ENCODE results near the gene CYB561D1.
A peak's percentile ranks its signal among the peaks of the same experiment; 100 is the strongest.

Gene CYB561D1

DNA sequence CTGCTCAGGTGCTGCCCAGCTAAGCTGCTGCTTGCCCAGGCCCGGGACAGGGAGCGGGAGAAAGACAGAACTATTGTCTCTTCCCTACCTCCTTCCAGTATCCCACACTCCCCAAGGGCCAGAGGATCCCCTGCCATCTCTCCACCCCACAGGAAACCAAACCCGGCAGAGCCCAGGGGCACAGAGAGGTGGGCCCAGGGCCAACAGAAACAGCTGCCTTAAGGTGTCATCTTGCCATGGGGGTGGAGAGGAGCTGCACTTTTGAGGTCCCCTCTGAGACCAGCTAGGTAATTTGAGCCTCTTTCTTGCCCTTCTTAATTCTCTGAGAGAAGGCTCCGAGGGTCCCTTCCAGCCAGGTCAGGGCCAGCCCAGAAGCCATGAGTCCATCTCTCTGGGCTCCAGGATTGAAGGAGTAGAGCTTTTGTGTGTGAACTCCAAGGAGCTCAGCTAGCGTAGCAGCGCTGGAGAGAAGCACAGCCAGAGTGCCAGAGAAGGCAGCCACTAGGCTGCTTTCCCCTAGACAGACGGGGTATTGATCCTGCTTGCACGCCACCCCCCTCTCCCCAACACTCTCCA lies 36.1 kb downstream of the CYB561D1 start:
- TF ChIP-seq SP1 (IDR thresholded peaks at IDR 0.05) (no peak), SUZ12 (IDR thresholded peaks at IDR 0.05) (no peak), PKNOX1 (IDR thresholded peaks at IDR 0.05) (no peak), FOXM1 (IDR thresholded peaks at IDR 0.05; ENCODE audit: borderline replicate concordance) (no peak), ZNF384 (IDR thresholded peaks at IDR 0.05) (no peak), ARNT (IDR thresholded peaks at IDR 0.05) (no peak)
- no peak for DNase-seq (ENCODE audit: extremely low spot score)
- ChIA-PET CTCF (interaction anchor here (0.5 to 5.5 kb wide), 13 partner anchors 10 to 283 kb away, joined by 3 to 50 read pairs (median 4); partner anchors contain the start of genes AMIGO1 and CYB561D1), POLR2A (interaction anchor here (0.6 to 2.9 kb wide), 9 partner anchors 14 to 430 kb away, joined by 3 to 9 read pairs (median 4); partner anchors contain the start of genes ATXN7L2, CYB561D1, GNAI3 and PSMA5)

DNA sequence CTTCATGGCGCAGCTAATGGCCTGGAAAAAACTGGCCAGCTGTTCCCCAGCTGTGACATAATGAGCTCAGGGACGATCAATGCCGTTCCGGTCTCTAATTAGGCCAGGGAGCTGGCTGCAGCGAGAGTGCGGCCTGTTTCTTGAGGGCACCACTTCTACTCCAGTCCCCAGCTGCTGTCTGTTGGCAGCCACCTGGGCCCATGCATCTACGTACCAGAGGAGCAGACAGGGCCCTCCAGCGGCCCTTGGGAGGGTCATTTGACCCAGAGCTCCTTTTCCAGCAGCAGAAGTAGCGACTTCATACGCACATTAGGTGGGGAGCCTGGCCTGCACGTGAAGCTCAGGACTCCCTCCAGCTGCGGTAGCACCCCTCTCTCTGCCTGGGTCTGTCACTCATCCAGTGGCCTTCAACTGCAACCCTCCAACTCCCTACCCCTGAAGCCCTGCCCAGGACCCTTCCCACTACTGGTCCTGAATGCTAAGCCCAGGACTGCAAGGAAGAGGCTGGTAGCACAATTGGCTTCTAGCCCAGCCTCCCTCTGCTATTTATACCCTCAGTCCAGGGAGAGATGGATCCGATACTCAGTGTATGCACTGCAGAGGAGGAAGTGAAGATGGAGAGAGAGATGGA lies 36.7 kb downstream of the CYB561D1 start:
- POLR2A ChIA-PET = interaction anchor here (1.1 to 2.9 kb wide), 7 partner anchors 14 to 248 kb away, joined by 3 to 9 read pairs (median 4); partner anchors contain the start of genes ATXN7L2, CYB561D1, GNAI3 and PSMA5
- DNase-seq (ENCODE audit: extremely low spot score) = no peak
- no peak for TF ChIP-seq SUZ12 (IDR thresholded peaks at IDR 0.05)
- TF ChIP-seq LEF1 (IDR thresholded peaks at IDR 0.05; ENCODE audit: borderline replicate concordance) = no peak
- no peak for TF ChIP-seq L3MBTL2 (conservative IDR thresholded peaks at IDR 0.05)
- no peak for TF ChIP-seq HDGF (IDR thresholded peaks at IDR 0.05; ENCODE audit: borderline replicate concordance)
- no peak for TF ChIP-seq ELF4 (IDR thresholded peaks at IDR 0.05)
- TF ChIP-seq FOXA1 (IDR thresholded peaks at IDR 0.05) = no peak
- TF ChIP-seq TARDBP (IDR thresholded peaks at IDR 0.05) = no peak
- TF ChIP-seq SP1 (IDR thresholded peaks at IDR 0.05) = no peak
- TF ChIP-seq ARNT (IDR thresholded peaks at IDR 0.05) = no peak
- TF ChIP-seq NFRKB (IDR thresholded peaks at IDR 0.05) = no peak
- TF ChIP-seq BHLHE40 (IDR thresholded peaks at IDR 0.05; ENCODE audit: borderline replicate concordance) = no peak
- no peak for TF ChIP-seq FOXK2 (IDR thresholded peaks at IDR 0.05)
- no peak for TF ChIP-seq PKNOX1 (IDR thresholded peaks at IDR 0.05)
- TF ChIP-seq CTBP1 (IDR thresholded peaks at IDR 0.05; ENCODE audit: borderline replicate concordance) = no peak
- CTCF ChIA-PET = interaction anchor here (0.5 to 5.5 kb wide), 11 partner anchors 8 to 283 kb away, joined by 3 to 50 read pairs (median 4); partner anchors contain the start of genes AMIGO1 and CYB561D1

DNA sequence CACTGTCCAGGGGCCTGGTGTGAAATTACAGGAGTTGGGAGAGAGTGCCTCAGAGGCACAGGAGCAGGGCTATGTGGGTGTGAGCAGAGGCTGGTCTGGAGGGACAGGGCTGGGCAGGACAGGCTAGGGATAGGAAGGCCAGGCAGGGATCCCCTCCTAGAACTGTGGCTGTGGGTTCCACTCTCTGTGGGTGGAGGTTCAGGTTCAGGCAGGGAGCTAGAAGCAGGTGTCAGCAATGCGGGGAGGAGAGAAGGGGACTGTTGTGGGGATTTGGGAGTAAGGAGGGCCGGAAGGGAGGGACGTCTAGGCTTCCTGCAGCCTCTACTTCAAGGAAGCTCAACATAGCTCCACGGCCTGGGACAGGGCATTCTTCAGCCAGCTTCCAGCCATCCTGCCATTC lies 37.5 kb downstream of the CYB561D1 start:
- POLR2A ChIA-PET = interaction anchor here (1.2 to 2.9 kb wide), 6 partner anchors 22 to 133 kb away, joined by 4 to 13 read pairs (median 8); partner anchors contain the start of genes AMIGO1, CYB561D1, PSMA5 and SORT1
- CTCF ChIA-PET = interaction anchor here (0.7 to 5.5 kb wide), 16 partner anchors 8 to 267 kb away, joined by 3 to 115 read pairs (median 9); partner anchors contain the start of genes AMIGO1 and CYB561D1
- no peak for TF ChIP-seq ELF4 (IDR thresholded peaks at IDR 0.05)
- no peak for TF ChIP-seq SUZ12 (IDR thresholded peaks at IDR 0.05)
- TF ChIP-seq ZNF384 (IDR thresholded peaks at IDR 0.05) = no peak
- no peak for TF ChIP-seq FOXM1 (IDR thresholded peaks at IDR 0.05; ENCODE audit: borderline replicate concordance)
- TF ChIP-seq CTBP1 (IDR thresholded peaks at IDR 0.05; ENCODE audit: borderline replicate concordance) = no peak
- TF ChIP-seq TARDBP (IDR thresholded peaks at IDR 0.05) = no peak
- TF ChIP-seq LEF1 (IDR thresholded peaks at IDR 0.05; ENCODE audit: borderline replicate concordance) = no peak
- TF ChIP-seq BHLHE40 (IDR thresholded peaks at IDR 0.05; ENCODE audit: borderline replicate concordance) = no peak
- no peak for TF ChIP-seq L3MBTL2 (conservative IDR thresholded peaks at IDR 0.05)
- no peak for TF ChIP-seq ARNT (IDR thresholded peaks at IDR 0.05)
- TF ChIP-seq SP1 (IDR thresholded peaks at IDR 0.05) = no peak
- TF ChIP-seq FOXK2 (IDR thresholded peaks at IDR 0.05) = no peak
- no peak for TF ChIP-seq HDGF (IDR thresholded peaks at IDR 0.05; ENCODE audit: borderline replicate concordance)
- no peak for TF ChIP-seq FOXA1 (IDR thresholded peaks at IDR 0.05)
- no peak for TF ChIP-seq NFRKB (IDR thresholded peaks at IDR 0.05)
- TF ChIP-seq PKNOX1 (IDR thresholded peaks at IDR 0.05) = no peak
- DNase-seq (ENCODE audit: extremely low spot score) = no peak

DNA sequence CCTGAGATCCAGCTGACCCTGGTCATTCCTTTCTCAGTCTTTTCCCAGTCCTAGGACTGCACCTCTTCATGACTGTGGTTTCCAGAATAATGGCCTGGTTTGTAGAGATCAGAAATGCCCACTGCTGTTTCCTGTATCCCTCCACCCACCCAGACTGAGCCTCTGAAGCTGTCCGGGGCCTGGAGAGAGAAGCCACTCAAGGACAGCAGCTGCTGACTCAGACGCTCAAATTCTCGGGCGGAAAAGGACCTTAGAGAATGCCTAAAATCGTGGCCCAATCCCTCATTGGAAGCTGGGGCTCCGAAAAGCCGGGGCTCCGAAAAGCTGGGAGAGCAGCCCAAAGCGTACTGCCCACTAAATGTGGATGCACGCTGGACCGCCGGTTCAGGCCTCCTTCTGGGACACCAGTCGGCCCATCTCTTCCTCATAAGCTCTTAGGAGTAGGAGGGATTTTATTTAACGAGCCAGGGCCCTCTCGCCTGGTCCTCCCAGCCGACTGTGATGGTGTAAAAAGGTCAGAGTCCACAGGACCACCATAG lies 38.0 kb downstream of the CYB561D1 start:
- CTCF ChIA-PET = interaction anchor here (0.6 to 5.5 kb wide), 32 partner anchors 9 to 528 kb away, joined by 3 to 115 read pairs (median 6); partner anchors contain the start of genes AMIGO1, CYB561D1, GNAI3 and MYBPHL
- POLR2A ChIA-PET = interaction anchor here (1.2 to 2.9 kb wide), 7 partner anchors 22 to 133 kb away, joined by 3 to 13 read pairs (median 7); partner anchors contain the start of genes AMIGO1, CYB561D1, PSMA5 and SORT1
- TF ChIP-seq FOXA1 (IDR thresholded peaks at IDR 0.05) (no peak), BHLHE40 (IDR thresholded peaks at IDR 0.05; ENCODE audit: borderline replicate concordance) (no peak), HDGF (IDR thresholded peaks at IDR 0.05; ENCODE audit: borderline replicate concordance) (no peak), SUZ12 (IDR thresholded peaks at IDR 0.05) (no peak), ELF4 (IDR thresholded peaks at IDR 0.05) (no peak)
- no peak for DNase-seq (ENCODE audit: extremely low spot score)

GRCh38 chr1:109532365-109533136 lies 38.7 kb downstream of the CYB561D1 start:
- peak; percentile 95 for DNase-seq (ENCODE audit: extremely low spot score)
- POLR2A ChIA-PET = interaction anchor here (1.2 to 2.9 kb wide), 8 partner anchors 23 to 134 kb away, joined by 3 to 13 read pairs (median 7); partner anchors contain the start of genes AMIGO1, CYB561D1, PSMA5 and SORT1
- TF ChIP-seq NFRKB (IDR thresholded peaks at IDR 0.05) (no peak), TARDBP (IDR thresholded peaks at IDR 0.05) (no peak), PKNOX1 (IDR thresholded peaks at IDR 0.05) (peak; percentile 59), FOXM1 (IDR thresholded peaks at IDR 0.05; ENCODE audit: borderline replicate concordance) (no peak), SUZ12 (IDR thresholded peaks at IDR 0.05) (no peak), SP1 (IDR thresholded peaks at IDR 0.05) (no peak), FOXK2 (IDR thresholded peaks at IDR 0.05) (no peak), ELF4 (IDR thresholded peaks at IDR 0.05) (no peak), LEF1 (IDR thresholded peaks at IDR 0.05; ENCODE audit: borderline replicate concordance) (no peak), HDGF (IDR thresholded peaks at IDR 0.05; ENCODE audit: borderline replicate concordance) (0 out of 2 replicates have a peak, but pooled peaks have one; percentile 47), BHLHE40 (IDR thresholded peaks at IDR 0.05; ENCODE audit: borderline replicate concordance) (no peak), L3MBTL2 (conservative IDR thresholded peaks at IDR 0.05) (0 out of 2 replicates have a peak, but pooled peaks have one; percentile 11)
- CTCF ChIA-PET = interaction anchor here (0.6 to 5.5 kb wide), 43 partner anchors 9 to 528 kb away, joined by 3 to 115 read pairs (median 5); partner anchors contain the start of genes AMIGO1, CYB561D1, GNAI3 and MYBPHL
